ENCODE measurements around the gene ZNF584.

ZNF584 gene

GRCh38 chr19:58381460-58382212, 26.8 kb upstream of the ZNF584 start:
- Histone ChIP-seq H3K4me2 (ENCODE audit: insufficient read depth, low read length) (peak overlapping the region; percentile 96), H3K36me3 (ENCODE audit: insufficient read depth, low read length) (no peaks in the 10 kb centered on the region; the same call in 1 of the 2 replicates), H3K27me3 (ENCODE audit: insufficient read depth, low read length, poor library complexity) (no peaks in the 10 kb centered on the region), H3K9me3 (ENCODE audit: insufficient read depth, low read length, severe bottlenecking) (no peaks in the 10 kb centered on the region), H3K27ac (ENCODE audit: low read length) (peak overlapping the region; percentile 67), H3K4me1 (ENCODE audit: insufficient read depth, low read length) (peaks cover 39% of the 10 kb centered on the region), H2AFZ (ENCODE audit: low read depth, low read length) (peak overlapping the region; percentile 44; the same call in 1 of the 2 replicates), H3K9ac (ENCODE audit: low read depth, low read length) (peak overlapping the region; percentile 57), H3K79me2 (ENCODE audit: insufficient read depth, low read length) (peaks cover 41% of the 10 kb centered on the region), H3K4me3 (ENCODE audit: low read depth in 1 of 2, low read length in 2 of 2) (peak overlapping the region; percentile 33 to 75; a peak in 3 of 4 replicates), H4K20me1 (ENCODE audit: insufficient read depth, low read length) (peaks cover 4% of the 10 kb centered on the region; the same call in 1 of the 2 replicates)
- DNase-seq = no peak
- TF ChIP-seq CTCF (IDR thresholded peaks at IDR 0.05; ENCODE audit: borderline replicate concordance, extremely low read depth, low read length, poor library complexity, severe bottlenecking) (no peak), EZH2 (IDR thresholded peaks at IDR 0.05; ENCODE audit: borderline replicate concordance, low read depth, low read length, severe bottlenecking) (no peak)
- no peak for ATAC-seq (ENCODE audit: insufficient read depth, low read depth)

- TF ChIP-seq EZH2 (IDR thresholded peaks at IDR 0.05; ENCODE audit: borderline replicate concordance, low read depth, low read length, severe bottlenecking) (no peak), CTCF (IDR thresholded peaks at IDR 0.05; ENCODE audit: borderline replicate concordance, extremely low read depth, low read length, poor library complexity, severe bottlenecking) (no peak)
- ATAC-seq (ENCODE audit: insufficient read depth, low read depth) = no peak
- Histone ChIP-seq H3K4me1 (ENCODE audit: insufficient read depth, low read length) (peaks cover 45% of the 10 kb centered on the region), H3K79me2 (ENCODE audit: insufficient read depth, low read length) (peaks cover 52% of the 10 kb centered on the region), H3K9ac (ENCODE audit: low read depth, low read length) (0 out of 2 replicates have a peak overlapping the region, but pooled peaks have one; percentile 4), H3K27ac (ENCODE audit: low read length) (no peak overlapping the region), H4K20me1 (ENCODE audit: insufficient read depth, low read length) (peaks cover 12% of the 10 kb centered on the region), H2AFZ (ENCODE audit: low read depth, low read length) (no peak overlapping the region), H3K36me3 (ENCODE audit: insufficient read depth, low read length) (peaks cover 7% of the 10 kb centered on the region), H3K9me3 (ENCODE audit: insufficient read depth, low read length, severe bottlenecking) (no peaks in the 10 kb centered on the region), H3K27me3 (ENCODE audit: insufficient read depth, low read length, poor library complexity) (no peaks in the 10 kb centered on the region), H3K4me3 (ENCODE audit: low read depth in 1 of 2, low read length in 2 of 2) (no peak overlapping the region), H3K4me2 (ENCODE audit: insufficient read depth, low read length) (no peak overlapping the region)
- DNase-seq = no peak
Measured at GRCh38 chr19:58382997-58383603, 25.3 kb upstream of the ZNF584 start.

GRCh38 chr19:58385313-58385890, 23.0 kb upstream of the ZNF584 start:
- TF ChIP-seq EZH2 (IDR thresholded peaks at IDR 0.05; ENCODE audit: borderline replicate concordance, low read depth, low read length, severe bottlenecking) (no peak), CTCF (IDR thresholded peaks at IDR 0.05; ENCODE audit: borderline replicate concordance, extremely low read depth, low read length, poor library complexity, severe bottlenecking) (no peak)
- Histone ChIP-seq H3K4me2 (ENCODE audit: insufficient read depth, low read length) (peak overlapping the region; percentile 92), H3K79me2 (ENCODE audit: insufficient read depth, low read length) (peaks cover 57% of the 10 kb centered on the region), H2AFZ (ENCODE audit: low read depth, low read length) (peak overlapping the region; percentile 84), H3K36me3 (ENCODE audit: insufficient read depth, low read length) (peaks cover 26% of the 10 kb centered on the region), H4K20me1 (ENCODE audit: insufficient read depth, low read length) (peaks cover 20% of the 10 kb centered on the region), H3K9me3 (ENCODE audit: insufficient read depth, low read length, severe bottlenecking) (no peaks in the 10 kb centered on the region), H3K27me3 (ENCODE audit: insufficient read depth, low read length, poor library complexity) (no peaks in the 10 kb centered on the region), H3K4me3 (ENCODE audit: low read depth in 1 of 2, low read length in 2 of 2) (peak overlapping the region in 1 of 2 experiments; percentile 92; a peak in 3 of 4 replicates), H3K4me1 (ENCODE audit: insufficient read depth, low read length) (peaks cover 49% of the 10 kb centered on the region), H3K9ac (ENCODE audit: low read depth, low read length) (peak overlapping the region; percentile 99), H3K27ac (ENCODE audit: low read length) (peak overlapping the region; percentile 97)
- DNase-seq (no peak), ATAC-seq (ENCODE audit: insufficient read depth, low read depth) (no peak)

Measured in DND-41 (cell line).